Activated CD8-positive, alpha-beta T cell treated with anti-CD3 and anti-CD28 coated beads, Interleukin-2, amount 10 ng/mL, durations not matched to agents 7 days and 5 days (primary cell): ENCODE measurements around the gene MTR. TPM values are rescaled to one million over a fixed set of nuclear protein-coding genes. Genes with fewer than 3 reads are reported as not detected.

Source experiments
- ATAC-seq: fragments of 150-1000 bp; cut with Tn5 transposase; one replicate; pipeline ENCODE4 v1.10.0; 2021; ENCODE audit warnings: moderate library complexity
- CTCF ChIA-PET: fragments of 350-600 bp; sonication (Branson Sonifier 250); formaldehyde crosslinking; loops from one replicate; lab custom pipeline; 2021; ENCODE audit warnings: antibody characterized with exemption; lab: Charles Lee
- POLR2A ChIA-PET: fragments of 350-600 bp; sonication (Branson Sonifier 250); formaldehyde crosslinking; loops from one replicate; lab custom pipeline; 2021; ENCODE audit warnings: antibody characterized with exemption; lab: Charles Lee
- DNase-seq: peaks from one replicate; pipeline ENCODE4 v3.0.0-alpha.2; 2020
- H3K27ac Mint-ChIP-seq: one replicate; pipeline ENCODE4 v1.8.0; 2021; ENCODE audit warnings: mild to moderate bottlenecking, mixed read lengths
- H3K27me3 Mint-ChIP-seq: one replicate; pipeline ENCODE4 v1.8.0; 2021; ENCODE audit warnings: low read depth, mixed read lengths
- H3K36me3 Mint-ChIP-seq: one replicate; pipeline ENCODE4 v1.8.0; 2021; ENCODE audit warnings: low read depth, mixed read lengths
- H3K4me1 Mint-ChIP-seq: one replicate; pipeline ENCODE4 v1.8.0; 2021; ENCODE audit warnings: low read depth, mixed read lengths
- H3K4me3 Mint-ChIP-seq: one replicate; pipeline ENCODE4 v1.8.0; 2021; ENCODE audit warnings: mild to moderate bottlenecking, mixed read lengths
- H3K9me3 Mint-ChIP-seq: one replicate; pipeline ENCODE4 v1.8.0; 2022; ENCODE audit warnings: mixed read lengths; ENCODE audit not compliant: insufficient read depth
- total RNA-seq, 2 experiments: library from RNA; stranded (reverse); gene quantifications; one replicate each; pipeline ENCODE4 v1.2.3, GENCODE V29; 2021

MTR gene
- total RNA-seq, 2 experiments from 2014 or later: 41.7 to 44.7 TPM

DNA sequence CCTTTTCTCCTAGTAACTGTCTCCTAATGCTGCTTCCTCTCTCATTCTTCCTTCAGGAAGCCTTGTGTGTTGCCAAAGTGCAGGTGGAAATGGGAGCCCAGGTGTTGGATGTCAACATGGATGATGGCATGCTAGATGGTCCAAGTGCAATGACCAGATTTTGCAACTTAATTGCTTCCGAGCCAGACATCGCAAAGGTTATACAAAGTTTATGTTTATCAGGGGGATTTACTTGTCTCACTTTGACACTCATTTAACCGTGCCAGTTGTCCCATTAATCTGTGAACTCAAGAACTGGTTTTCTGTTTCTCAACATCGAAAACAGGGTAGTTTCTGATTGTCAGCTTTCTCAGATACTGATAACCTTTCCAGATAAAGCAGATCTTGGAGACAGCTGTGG is 40.4 kb downstream of the MTR start:
- peaks cover 49% of the 10 kb centered on the region for H3K36me3 Mint-ChIP-seq

DNA sequence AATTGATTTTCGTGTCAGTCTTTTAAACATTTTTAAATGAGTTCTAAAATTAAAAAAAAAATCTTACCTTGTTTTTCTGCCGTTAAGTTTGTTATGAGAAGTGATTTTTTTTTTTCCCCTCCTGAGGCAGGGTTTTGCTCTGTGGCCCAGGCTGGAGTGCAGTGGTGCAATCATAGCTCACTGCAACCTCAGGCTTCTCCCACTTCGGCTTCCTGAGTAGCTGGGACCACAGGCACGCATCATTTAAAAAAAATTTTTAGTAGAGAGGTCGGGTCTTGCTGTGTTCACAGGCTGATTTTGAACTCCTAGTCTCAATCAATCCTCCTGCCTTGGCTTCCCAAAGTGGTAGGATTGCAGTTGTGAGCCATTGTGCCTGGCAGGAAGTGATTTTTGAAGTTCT is 41.1 kb downstream of the MTR start:
- Mint-ChIP-seq H3K4me1 (peaks cover 15% of the 10 kb centered on the region), H3K27ac (no peak overlapping the region), H3K36me3 (peaks cover 50% of the 10 kb centered on the region), H3K27me3 (no peaks in the 10 kb centered on the region), H3K9me3 (no peaks in the 10 kb centered on the region), H3K4me3 (no peak overlapping the region)
- ATAC-seq: no peak
- DNase-seq: no peak
- CTCF ChIA-PET: no interaction called here
- POLR2A ChIA-PET: interaction anchor here (0.6 kb wide), 1 partner anchor 220 kb away, joined by 3 read pairs; no protein-coding TSS in a partner anchor

More for the DNA sequence above, 40.4 kb downstream of the MTR start:
- ChIA-PET CTCF (no interaction called here), POLR2A (no interaction called here)
- Mint-ChIP-seq H3K27ac (no peak overlapping the region), H3K4me3 (no peak overlapping the region), H3K9me3 (no peaks in the 10 kb centered on the region), H3K27me3 (no peaks in the 10 kb centered on the region), H3K4me1 (peaks cover 15% of the 10 kb centered on the region)
- no peak for DNase-seq
- ATAC-seq: no peak

- Mint-ChIP-seq H3K9me3 (no peaks in the 10 kb centered on the region), H3K36me3 (peaks cover 48% of the 10 kb centered on the region), H3K4me1 (peaks cover 15% of the 10 kb centered on the region), H3K27ac (no peak overlapping the region), H3K27me3 (no peaks in the 10 kb centered on the region), H3K4me3 (no peak overlapping the region)
- POLR2A ChIA-PET: no interaction called here
- CTCF ChIA-PET: no interaction called here
- DNase-seq: no peak
- ATAC-seq: no peak
Observed at GRCh38 chr1:236837115-236837514, 42.0 kb downstream of the MTR start.

DNA sequence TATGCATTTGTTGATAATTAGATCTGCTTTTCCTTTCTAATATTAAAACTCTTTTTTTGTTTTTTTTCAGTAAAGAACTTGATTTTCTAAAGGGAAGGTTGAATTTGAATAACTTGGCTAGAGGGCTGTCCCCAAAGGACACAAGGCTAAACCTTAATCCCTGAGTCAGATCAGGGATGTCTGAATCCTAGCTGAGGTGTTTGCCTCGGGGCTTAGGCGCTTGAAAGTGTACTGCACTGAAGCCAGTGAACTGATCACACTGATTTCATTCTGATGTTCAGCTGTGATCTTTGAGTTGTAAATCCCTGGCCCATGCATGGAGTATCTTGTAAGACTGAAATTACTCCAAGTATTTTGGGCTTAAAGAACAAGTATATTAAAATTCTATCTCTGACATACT is 42.8 kb downstream of the MTR start:
- DNase-seq: no peak
- no peak overlapping the region for H3K27ac Mint-ChIP-seq
- no peak for ATAC-seq
- ChIA-PET CTCF (no interaction called here), POLR2A (no interaction called here)
- H3K9me3 Mint-ChIP-seq: no peaks in the 10 kb centered on the region
- peaks cover 47% of the 10 kb centered on the region for H3K36me3 Mint-ChIP-seq
- H3K27me3 Mint-ChIP-seq: no peaks in the 10 kb centered on the region
- H3K4me1 Mint-ChIP-seq: peaks cover 15% of the 10 kb centered on the region
- H3K4me3 Mint-ChIP-seq: no peak overlapping the region

DNA sequence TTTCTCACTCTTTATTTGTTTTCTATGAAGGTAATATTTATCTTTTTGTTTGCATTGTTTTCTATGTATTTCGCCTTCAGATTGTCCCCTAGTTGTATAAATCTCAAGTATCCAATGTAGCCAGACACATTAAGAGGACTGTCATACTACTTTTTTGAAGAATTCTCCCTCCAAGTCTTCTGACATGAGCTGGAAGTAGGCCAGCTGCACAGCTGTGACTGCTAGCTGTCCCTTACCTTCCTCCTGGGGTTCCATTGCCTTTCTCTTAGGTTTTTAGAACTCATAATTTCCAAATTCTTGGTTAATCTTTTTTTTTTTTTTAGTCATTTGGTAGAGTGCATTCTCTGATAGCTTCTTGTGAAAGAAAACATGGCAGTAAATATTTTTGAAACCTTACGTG is 46.2 kb downstream of the MTR start:
- ATAC-seq (no peak), DNase-seq (no peak)
- ChIA-PET CTCF (no interaction called here), POLR2A (no interaction called here)
- H3K4me3 Mint-ChIP-seq: no peak overlapping the region
- no peak overlapping the region for H3K27ac Mint-ChIP-seq
- peaks cover 2% of the 10 kb centered on the region for H3K4me1 Mint-ChIP-seq
- no peaks in the 10 kb centered on the region for H3K9me3 Mint-ChIP-seq
- H3K27me3 Mint-ChIP-seq: no peaks in the 10 kb centered on the region
- H3K36me3 Mint-ChIP-seq: peaks cover 29% of the 10 kb centered on the region

- Mint-ChIP-seq H3K36me3 (peaks cover 36% of the 10 kb centered on the region), H3K9me3 (no peaks in the 10 kb centered on the region), H3K27me3 (no peaks in the 10 kb centered on the region), H3K4me1 (peaks cover 12% of the 10 kb centered on the region), H3K27ac (no peak overlapping the region), H3K4me3 (no peak overlapping the region)
- ATAC-seq (no peak), DNase-seq (no peak)
- CTCF ChIA-PET: no interaction called here
- POLR2A ChIA-PET: no interaction called here
Observed at GRCh38 chr1:236844499-236845271, 49.6 kb downstream of the MTR start.

DNA sequence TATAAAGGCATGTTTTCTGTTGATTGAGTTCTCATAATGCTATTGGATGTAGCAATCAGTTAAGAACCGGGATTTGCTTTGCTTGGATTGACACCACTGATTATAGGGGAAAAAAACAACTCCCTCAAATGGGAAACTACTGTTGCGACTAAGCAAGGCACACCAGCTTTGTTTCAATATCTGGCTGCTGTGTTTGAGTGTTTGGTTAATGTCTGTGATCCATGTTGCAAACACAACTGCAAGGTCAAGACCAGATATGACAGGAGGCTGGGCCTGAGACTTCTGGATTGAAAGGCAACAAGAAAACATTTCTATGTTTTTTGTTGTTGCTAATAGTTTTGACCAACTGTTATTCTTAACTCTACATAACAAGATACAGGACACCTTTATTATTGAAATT is 50.7 kb downstream of the MTR start:
- Mint-ChIP-seq H3K27ac (no peak overlapping the region), H3K27me3 (no peaks in the 10 kb centered on the region), H3K36me3 (peaks cover 33% of the 10 kb centered on the region), H3K9me3 (no peaks in the 10 kb centered on the region), H3K4me3 (no peak overlapping the region), H3K4me1 (peaks cover 12% of the 10 kb centered on the region)
- POLR2A ChIA-PET: no interaction called here
- DNase-seq: no peak
- no peak for ATAC-seq
- CTCF ChIA-PET: no interaction called here

GRCh38 chr1:236848274-236848923 is 53.3 kb downstream of the MTR start:
- POLR2A ChIA-PET: no interaction called here
- ATAC-seq: no peak
- Mint-ChIP-seq H3K4me1 (peaks cover 12% of the 10 kb centered on the region), H3K27me3 (no peaks in the 10 kb centered on the region), H3K27ac (peak overlapping the region; percentile 23), H3K9me3 (no peaks in the 10 kb centered on the region), H3K4me3 (no peak overlapping the region), H3K36me3 (peaks cover 29% of the 10 kb centered on the region)
- CTCF ChIA-PET: interaction anchor here (2.9 kb wide), 1 partner anchor 89 kb away, joined by 8 read pairs; no protein-coding TSS in a partner anchor
- no peak for DNase-seq

GRCh38 chr1:236850077-236850979 is 55.2 kb downstream of the MTR start:
- H3K4me1 Mint-ChIP-seq: peaks cover 12% of the 10 kb centered on the region
- H3K27ac Mint-ChIP-seq: no peak overlapping the region
- H3K36me3 Mint-ChIP-seq: peaks cover 43% of the 10 kb centered on the region
- no peaks in the 10 kb centered on the region for H3K9me3 Mint-ChIP-seq
- ATAC-seq (no peak), DNase-seq (no peak)
- no peak overlapping the region for H3K4me3 Mint-ChIP-seq
- ChIA-PET CTCF (interaction anchor here (2.9 kb wide), 1 partner anchor 91 kb away, joined by 8 read pairs; no protein-coding TSS in a partner anchor), POLR2A (interaction anchor here (1.6 kb wide), 1 partner anchor 56 kb away, joined by 4 read pairs; the partner anchor contains the start of gene MTR)
- H3K27me3 Mint-ChIP-seq: no peaks in the 10 kb centered on the region

DNA sequence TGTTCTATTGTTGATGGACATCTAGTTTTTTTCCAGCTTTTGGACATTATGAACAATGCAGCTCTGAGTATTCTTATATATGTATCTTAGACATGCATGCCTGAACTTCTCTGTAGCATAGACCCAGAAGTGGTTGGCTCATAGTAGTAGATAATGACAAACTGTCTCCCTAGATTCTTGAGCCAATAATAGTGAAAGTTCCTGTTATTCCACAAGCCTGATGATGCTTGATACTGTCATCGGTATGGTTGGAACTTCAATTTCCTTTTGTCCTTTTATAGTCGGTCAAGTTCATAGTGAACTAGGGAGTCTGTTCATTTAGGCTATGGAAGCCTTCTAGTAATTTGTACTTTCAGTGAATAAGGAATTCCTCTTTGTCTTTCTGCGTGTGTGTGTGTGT is 56.8 kb downstream of the MTR start:
- ATAC-seq (no peak), DNase-seq (no peak)
- H3K4me3 Mint-ChIP-seq: no peak overlapping the region
- peaks cover 12% of the 10 kb centered on the region for H3K4me1 Mint-ChIP-seq
- no peak overlapping the region for H3K27ac Mint-ChIP-seq
- CTCF ChIA-PET: interaction anchor here (1.0 kb wide), 1 partner anchor 93 kb away, joined by 3 read pairs; no protein-coding TSS in a partner anchor
- H3K9me3 Mint-ChIP-seq: no peaks in the 10 kb centered on the region
- POLR2A ChIA-PET: no interaction called here
- H3K27me3 Mint-ChIP-seq: no peaks in the 10 kb centered on the region
- peaks cover 56% of the 10 kb centered on the region for H3K36me3 Mint-ChIP-seq

- Mint-ChIP-seq H3K4me3 (no peak overlapping the region), H3K36me3 (peaks cover 64% of the 10 kb centered on the region), H3K27ac (no peak overlapping the region), H3K27me3 (no peaks in the 10 kb centered on the region), H3K4me1 (no peaks in the 10 kb centered on the region), H3K9me3 (no peaks in the 10 kb centered on the region)
- CTCF ChIA-PET: interaction anchor here (0.6 kb wide), 1 partner anchor 560 kb away, joined by 3 read pairs; no protein-coding TSS in a partner anchor
- ATAC-seq (no peak), DNase-seq (no peak)
- POLR2A ChIA-PET: no interaction called here
Observed at GRCh38 chr1:236853921-236854604, 59.0 kb downstream of the MTR start.
